ENCODE results near the gene FABP3. TPM values are rescaled to one million over a fixed set of nuclear protein-coding genes. Genes with fewer than 3 reads are reported as not detected.

The FABP3 gene
- total and polyA plus RNA-seq, 2 of the 8 experiments (the other 6 are each of a cell fraction or from before 2014, with no cell fraction given) = 34.8 to 43.9 TPM

- Histone ChIP-seq H3K27me3 (replicated peaks in 1 of 4; ENCODE audit: control insufficient read depth in 3 of 4, extremely low read depth in 1 of 4, insufficient read depth in 3 of 4, low read length in 3 of 4) (no peaks in the 10 kb centered on the region), H3K4me3 (ENCODE audit: extremely low read depth in 1 of 4, insufficient read depth in 2 of 4, low read depth in 3 of 4, low read length in 4 of 4) (no peak overlapping the region), H2BK5ac (ENCODE audit: low read depth, low read length) (no peak overlapping the region), H3K79me1 (ENCODE audit: low read depth, low read length) (no peaks in the 10 kb centered on the region), H3K56ac (replicated peaks; ENCODE audit: insufficient read length, low read depth, low read length) (no peak overlapping the region), H3K4me1 (replicated peaks in 1 of 4; ENCODE audit: control insufficient read depth in 3 of 4, insufficient read depth in 4 of 4, low read length in 3 of 4) (peaks cover 0 to 3% (median 3%) of the 10 kb centered on the region in 4 experiments; a peak in 4 of 7 replicates), H3K23me2 (ENCODE audit: low read depth, low read length) (no peaks in the 10 kb centered on the region; the same call in 1 of the 2 replicates), H4K5ac (ENCODE audit: insufficient read length, low read depth, low read length) (no peak overlapping the region), H2BK12ac (ENCODE audit: low read depth, low read length) (no peak overlapping the region), H2AK5ac (ENCODE audit: low read depth, low read length) (no peak overlapping the region), H4K91ac (replicated peaks; ENCODE audit: insufficient read length, low read length) (no peak overlapping the region), H3K14ac (ENCODE audit: insufficient read length) (no peak overlapping the region), H3K23ac (ENCODE audit: insufficient read length) (no peak overlapping the region), H3K9me3 (ENCODE audit: insufficient read depth in 2 of 2, low read depth in 1 of 2, low read length in 1 of 2) (no peaks in the 10 kb centered on the region), H3K27ac (ENCODE audit: low read depth, low read length) (no peak overlapping the region), H2BK20ac (ENCODE audit: low read length) (no peak overlapping the region), H3K4me2 (ENCODE audit: insufficient read depth in 1 of 2, low read depth in 2 of 2, low read length in 2 of 2) (no peak overlapping the region), H4K8ac (ENCODE audit: extremely low read depth, insufficient read depth, low read length) (no peak overlapping the region), H3K9ac (replicated peaks in 1 of 4; ENCODE audit: extremely low read depth in 1 of 4, low read depth in 3 of 4, low read length in 3 of 4) (no peak overlapping the region), H3K36me3 (ENCODE audit: control insufficient read depth in 2 of 4, insufficient read depth in 4 of 4, low read length in 3 of 4) (no peaks in the 10 kb centered on the region), H2BK15ac (ENCODE audit: low read length) (no peak overlapping the region), H4K20me1 (replicated peaks in 1 of 2; ENCODE audit: control insufficient read depth in 1 of 2, insufficient read depth in 2 of 2, low read length in 2 of 2) (no peaks in the 10 kb centered on the region), H3K18ac (ENCODE audit: extremely low read depth, low read length) (no peak overlapping the region), H2BK120ac (replicated peaks; ENCODE audit: low read depth, low read length) (no peak overlapping the region), H3K79me2 (ENCODE audit: control insufficient read depth in 1 of 2, insufficient read depth in 2 of 2, low read length in 2 of 2) (no peaks in the 10 kb centered on the region), H3K4ac (replicated peaks; ENCODE audit: insufficient read length, low read depth, low read length) (no peak overlapping the region), H2AFZ (ENCODE audit: low read length) (no peak overlapping the region)
- POLR2A ChIA-PET (ENCODE audit: partially characterized antibody) = no interaction called here
- no peak for FAIRE-seq
- CTCF ChIA-PET (ENCODE audit: partially characterized antibody) = interaction anchor here (3.6 to 11.8 kb wide), 3 partner anchors 20 to 151 kb away, joined by 13 to 415 read pairs (median 47); partner anchors contain the start of gene SERINC2
- 90% methylated on average over 2 of the region's 2 CpGs; no CpG with 5 or more reads in 1 of the 2 experiments for WGBS, 2 experiments (ENCODE audit: extremely low coverage in 1 of 2, insufficient coverage in 1 of 2, insufficient read length in 1 of 2, insufficient replicate concordance in 2 of 2, low coverage in 1 of 2, low lambda C conversion rate in 2 of 2, missing lambda C conversion rate in 1 of 2)
- no peak for DNase-seq (ENCODE audit: low read depth in 1 of 2, low spot score in 2 of 2)
- TF ChIP-seq NANOG (IDR thresholded peaks at IDR 0.05; ENCODE audit: insufficient read depth, low read depth, low read length, poor library complexity, severe bottlenecking) (no peak), BRCA1 (IDR thresholded peaks at IDR 0.05; ENCODE audit: low read depth, low read length) (no peak), POLR2AphosphoS5 (IDR thresholded peaks at IDR 0.05; ENCODE audit: low read depth, low read length) (no peak), EP300 (IDR thresholded peaks at IDR 0.05; ENCODE audit: borderline replicate concordance in 1 of 2, low read depth in 2 of 2, low read length in 2 of 2) (no peak), TEAD4 (IDR thresholded peaks at IDR 0.05; ENCODE audit: low read depth, low read length) (no peak), ZNF274 (IDR thresholded peaks at IDR 0.05; ENCODE audit: borderline replicate concordance, extremely low read depth, low read length) (no peak), TAF1 (IDR thresholded peaks at IDR 0.05; ENCODE audit: low read depth, low read length) (no peak), ASH2L (IDR thresholded peaks at IDR 0.05; ENCODE audit: low read length) (no peak), EGR1 (IDR thresholded peaks at IDR 0.05; ENCODE audit: borderline replicate concordance, low read depth, low read length) (no peak)
- TF ChIP-seq, protein P1, sequence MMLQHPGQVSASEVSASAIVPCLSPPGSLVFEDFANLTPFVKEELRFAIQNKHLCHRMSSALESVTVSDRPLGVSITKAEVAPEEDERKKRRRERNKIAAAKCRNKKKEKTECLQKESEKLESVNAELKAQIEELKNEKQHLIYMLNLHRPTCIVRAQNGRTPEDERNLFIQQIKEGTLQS (IDR thresholded peaks at IDR 0.05; ENCODE audit: insufficient read depth, low read depth, low read length) = no peak
Observed at GRCh38 chr1:31398246-31398645, 25.4 kb upstream of the FABP3 start.

All from H1 (cell line).